Breast epithelium (tissue), 3 donors: ENCODE results near the gene SLC36A4.

ENCODE experiments used
- POLR2A ChIP-seq: fragments of 450-650 bp; IDR thresholded peaks from one replicate; pipeline ENCODE4 v1.6.1; 2016; ENCODE audit warnings: antibody characterized with exemption, mild to moderate bottlenecking, moderate library complexity
- POLR2AphosphoS5 ChIP-seq, 3 donors: sonication (generic); formaldehyde crosslinking; IDR thresholded peaks; one replicate each; pipeline ENCODE4 v1.6.1; 2017; ENCODE audit warnings: antibody characterized with exemption in 3 of 3
- TF ChIP-seq, protein P1 (sequence below), 3 donors: fragments of 450-650 bp; IDR thresholded peaks; one replicate each; pipeline ENCODE4 v1.5.1; 2016 to 2017; ENCODE audit warnings: antibody characterized with exemption in 3 of 3, mild to moderate bottlenecking in 3 of 3, moderate library complexity in 3 of 3

DNA sequence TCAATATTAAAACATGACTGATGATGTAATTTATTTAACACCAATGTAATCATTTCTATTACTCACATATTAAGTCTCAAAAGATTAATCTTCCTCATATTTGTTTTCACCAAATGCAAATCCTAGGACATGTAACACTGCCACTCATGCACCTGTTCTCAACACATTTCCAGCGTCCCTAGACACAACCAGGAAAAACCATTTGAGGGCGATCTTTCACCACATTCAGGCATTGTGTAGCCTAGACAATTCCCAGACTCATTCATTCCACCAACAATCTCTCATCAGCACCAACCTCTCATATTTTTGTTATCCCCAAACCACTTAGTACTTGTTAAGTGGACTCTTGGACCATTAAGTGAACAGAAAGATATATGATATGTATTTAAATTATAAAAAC, 66.1 kb downstream of the SLC36A4 start:
- TF ChIP-seq, protein P1, sequence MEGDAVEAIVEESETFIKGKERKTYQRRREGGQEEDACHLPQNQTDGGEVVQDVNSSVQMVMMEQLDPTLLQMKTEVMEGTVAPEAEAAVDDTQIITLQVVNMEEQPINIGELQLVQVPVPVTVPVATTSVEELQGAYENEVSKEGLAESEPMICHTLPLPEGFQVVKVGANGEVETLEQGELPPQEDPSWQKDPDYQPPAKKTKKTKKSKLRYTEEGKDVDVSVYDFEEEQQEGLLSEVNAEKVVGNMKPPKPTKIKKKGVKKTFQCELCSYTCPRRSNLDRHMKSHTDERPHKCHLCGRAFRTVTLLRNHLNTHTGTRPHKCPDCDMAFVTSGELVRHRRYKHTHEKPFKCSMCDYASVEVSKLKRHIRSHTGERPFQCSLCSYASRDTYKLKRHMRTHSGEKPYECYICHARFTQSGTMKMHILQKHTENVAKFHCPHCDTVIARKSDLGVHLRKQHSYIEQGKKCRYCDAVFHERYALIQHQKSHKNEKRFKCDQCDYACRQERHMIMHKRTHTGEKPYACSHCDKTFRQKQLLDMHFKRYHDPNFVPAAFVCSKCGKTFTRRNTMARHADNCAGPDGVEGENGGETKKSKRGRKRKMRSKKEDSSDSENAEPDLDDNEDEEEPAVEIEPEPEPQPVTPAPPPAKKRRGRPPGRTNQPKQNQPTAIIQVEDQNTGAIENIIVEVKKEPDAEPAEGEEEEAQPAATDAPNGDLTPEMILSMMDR (IDR thresholded peaks at IDR 0.05), result no peak
- TF ChIP-seq POLR2A (no peak), POLR2AphosphoS5 (IDR thresholded peaks at IDR 0.05) (no peak)
